GM18520 (cell line): Measurements from ENCODE around the gene NAP1L1.

Experiments
- ATAC-seq: cut with Tn5 transposase; IDR thresholded peaks from one replicate; pipeline ENCODE4 v1.9.1; 2021; ENCODE audit not compliant: unreplicated experiment

Gene NAP1L1

GRCh38 chr12:76083904-76084862 lies at the start of gene NAP1L1:
TSS of gene NAP1L1 (minus strand) at chr12:76084685. CDS start at chr12:76074219, 10,466 bp downstream.
- ATAC-seq: peak; percentile 84

GRCh38 chr12:76127588-76127987 lies 43.1 kb upstream of the NAP1L1 start:
- ATAC-seq: no peak

GRCh38 chr12:76124456-76124855 lies 40.0 kb upstream of the NAP1L1 start:
- ATAC-seq: no peak

- no peak for ATAC-seq
Measured at GRCh38 chr12:76123259-76124212, 39.1 kb upstream of the NAP1L1 start.

- ATAC-seq: no peak
Measured at GRCh38 chr12:76119887-76120286, 35.4 kb upstream of the NAP1L1 start.

- no peak for ATAC-seq
Measured at GRCh38 chr12:76117751-76118150, 33.3 kb upstream of the NAP1L1 start.

- ATAC-seq: no peak
Measured at GRCh38 chr12:76117067-76117691, 32.7 kb upstream of the NAP1L1 start.

- ATAC-seq: no peak
Measured at GRCh38 chr12:76113800-76114757, 29.6 kb upstream of the NAP1L1 start.

- ATAC-seq: no peak
Measured at GRCh38 chr12:76111209-76111749, 26.8 kb upstream of the NAP1L1 start.

- ATAC-seq: no peak
Measured at GRCh38 chr12:76109879-76110278, 25.4 kb upstream of the NAP1L1 start.

- no peak for ATAC-seq
Measured at GRCh38 chr12:76108356-76108755, 23.9 kb upstream of the NAP1L1 start.

- ATAC-seq: no peak
Measured at GRCh38 chr12:76106631-76107030, 22.1 kb upstream of the NAP1L1 start.

- ATAC-seq: no peak
Measured at GRCh38 chr12:76103958-76104357, 19.5 kb upstream of the NAP1L1 start.

GRCh38 chr12:76101739-76102385 lies 17.4 kb upstream of the NAP1L1 start:
- ATAC-seq: no peak

GRCh38 chr12:76096079-76096646 lies 11.7 kb upstream of the NAP1L1 start:
- no peak for ATAC-seq

GRCh38 chr12:76094754-76095153 lies 10.3 kb upstream of the NAP1L1 start:
- no peak for ATAC-seq

- no peak for ATAC-seq
Measured at GRCh38 chr12:76091246-76091754, 6.8 kb upstream of the NAP1L1 start.

- ATAC-seq: no peak
Measured at GRCh38 chr12:76085520-76085868, 1.0 kb upstream of the NAP1L1 start.
